ENCODE results near the gene FAM240B. TPM values are rescaled to one million over a fixed set of nuclear protein-coding genes. Genes with fewer than 3 reads are reported as not detected.

The FAM240B gene
- total and polyA plus RNA-seq, 2 of the 8 experiments (the other 6 are each of a cell fraction or from before 2014, with no cell fraction given): not detected

DNA sequence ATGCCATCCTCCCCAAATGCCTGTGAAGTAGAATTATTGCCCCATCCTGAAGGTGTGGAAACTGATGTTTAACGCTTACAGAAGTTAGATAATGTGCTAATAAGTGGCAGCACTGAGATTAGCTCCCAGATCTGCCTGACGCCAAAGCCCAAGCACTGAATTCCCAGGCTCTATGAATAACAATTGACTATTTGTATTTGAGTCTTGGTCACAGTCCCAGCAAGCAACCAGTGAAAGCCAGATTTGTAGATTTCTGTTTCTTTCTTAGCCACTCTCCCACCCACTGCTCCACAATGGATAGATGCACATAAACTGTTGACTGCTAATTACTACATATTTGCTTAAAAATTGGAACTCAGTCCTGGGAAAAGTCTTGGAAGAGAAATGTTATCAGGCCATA lies 34.4 kb downstream of the FAM240B start (continued):
- TF ChIP-seq, protein P1, sequence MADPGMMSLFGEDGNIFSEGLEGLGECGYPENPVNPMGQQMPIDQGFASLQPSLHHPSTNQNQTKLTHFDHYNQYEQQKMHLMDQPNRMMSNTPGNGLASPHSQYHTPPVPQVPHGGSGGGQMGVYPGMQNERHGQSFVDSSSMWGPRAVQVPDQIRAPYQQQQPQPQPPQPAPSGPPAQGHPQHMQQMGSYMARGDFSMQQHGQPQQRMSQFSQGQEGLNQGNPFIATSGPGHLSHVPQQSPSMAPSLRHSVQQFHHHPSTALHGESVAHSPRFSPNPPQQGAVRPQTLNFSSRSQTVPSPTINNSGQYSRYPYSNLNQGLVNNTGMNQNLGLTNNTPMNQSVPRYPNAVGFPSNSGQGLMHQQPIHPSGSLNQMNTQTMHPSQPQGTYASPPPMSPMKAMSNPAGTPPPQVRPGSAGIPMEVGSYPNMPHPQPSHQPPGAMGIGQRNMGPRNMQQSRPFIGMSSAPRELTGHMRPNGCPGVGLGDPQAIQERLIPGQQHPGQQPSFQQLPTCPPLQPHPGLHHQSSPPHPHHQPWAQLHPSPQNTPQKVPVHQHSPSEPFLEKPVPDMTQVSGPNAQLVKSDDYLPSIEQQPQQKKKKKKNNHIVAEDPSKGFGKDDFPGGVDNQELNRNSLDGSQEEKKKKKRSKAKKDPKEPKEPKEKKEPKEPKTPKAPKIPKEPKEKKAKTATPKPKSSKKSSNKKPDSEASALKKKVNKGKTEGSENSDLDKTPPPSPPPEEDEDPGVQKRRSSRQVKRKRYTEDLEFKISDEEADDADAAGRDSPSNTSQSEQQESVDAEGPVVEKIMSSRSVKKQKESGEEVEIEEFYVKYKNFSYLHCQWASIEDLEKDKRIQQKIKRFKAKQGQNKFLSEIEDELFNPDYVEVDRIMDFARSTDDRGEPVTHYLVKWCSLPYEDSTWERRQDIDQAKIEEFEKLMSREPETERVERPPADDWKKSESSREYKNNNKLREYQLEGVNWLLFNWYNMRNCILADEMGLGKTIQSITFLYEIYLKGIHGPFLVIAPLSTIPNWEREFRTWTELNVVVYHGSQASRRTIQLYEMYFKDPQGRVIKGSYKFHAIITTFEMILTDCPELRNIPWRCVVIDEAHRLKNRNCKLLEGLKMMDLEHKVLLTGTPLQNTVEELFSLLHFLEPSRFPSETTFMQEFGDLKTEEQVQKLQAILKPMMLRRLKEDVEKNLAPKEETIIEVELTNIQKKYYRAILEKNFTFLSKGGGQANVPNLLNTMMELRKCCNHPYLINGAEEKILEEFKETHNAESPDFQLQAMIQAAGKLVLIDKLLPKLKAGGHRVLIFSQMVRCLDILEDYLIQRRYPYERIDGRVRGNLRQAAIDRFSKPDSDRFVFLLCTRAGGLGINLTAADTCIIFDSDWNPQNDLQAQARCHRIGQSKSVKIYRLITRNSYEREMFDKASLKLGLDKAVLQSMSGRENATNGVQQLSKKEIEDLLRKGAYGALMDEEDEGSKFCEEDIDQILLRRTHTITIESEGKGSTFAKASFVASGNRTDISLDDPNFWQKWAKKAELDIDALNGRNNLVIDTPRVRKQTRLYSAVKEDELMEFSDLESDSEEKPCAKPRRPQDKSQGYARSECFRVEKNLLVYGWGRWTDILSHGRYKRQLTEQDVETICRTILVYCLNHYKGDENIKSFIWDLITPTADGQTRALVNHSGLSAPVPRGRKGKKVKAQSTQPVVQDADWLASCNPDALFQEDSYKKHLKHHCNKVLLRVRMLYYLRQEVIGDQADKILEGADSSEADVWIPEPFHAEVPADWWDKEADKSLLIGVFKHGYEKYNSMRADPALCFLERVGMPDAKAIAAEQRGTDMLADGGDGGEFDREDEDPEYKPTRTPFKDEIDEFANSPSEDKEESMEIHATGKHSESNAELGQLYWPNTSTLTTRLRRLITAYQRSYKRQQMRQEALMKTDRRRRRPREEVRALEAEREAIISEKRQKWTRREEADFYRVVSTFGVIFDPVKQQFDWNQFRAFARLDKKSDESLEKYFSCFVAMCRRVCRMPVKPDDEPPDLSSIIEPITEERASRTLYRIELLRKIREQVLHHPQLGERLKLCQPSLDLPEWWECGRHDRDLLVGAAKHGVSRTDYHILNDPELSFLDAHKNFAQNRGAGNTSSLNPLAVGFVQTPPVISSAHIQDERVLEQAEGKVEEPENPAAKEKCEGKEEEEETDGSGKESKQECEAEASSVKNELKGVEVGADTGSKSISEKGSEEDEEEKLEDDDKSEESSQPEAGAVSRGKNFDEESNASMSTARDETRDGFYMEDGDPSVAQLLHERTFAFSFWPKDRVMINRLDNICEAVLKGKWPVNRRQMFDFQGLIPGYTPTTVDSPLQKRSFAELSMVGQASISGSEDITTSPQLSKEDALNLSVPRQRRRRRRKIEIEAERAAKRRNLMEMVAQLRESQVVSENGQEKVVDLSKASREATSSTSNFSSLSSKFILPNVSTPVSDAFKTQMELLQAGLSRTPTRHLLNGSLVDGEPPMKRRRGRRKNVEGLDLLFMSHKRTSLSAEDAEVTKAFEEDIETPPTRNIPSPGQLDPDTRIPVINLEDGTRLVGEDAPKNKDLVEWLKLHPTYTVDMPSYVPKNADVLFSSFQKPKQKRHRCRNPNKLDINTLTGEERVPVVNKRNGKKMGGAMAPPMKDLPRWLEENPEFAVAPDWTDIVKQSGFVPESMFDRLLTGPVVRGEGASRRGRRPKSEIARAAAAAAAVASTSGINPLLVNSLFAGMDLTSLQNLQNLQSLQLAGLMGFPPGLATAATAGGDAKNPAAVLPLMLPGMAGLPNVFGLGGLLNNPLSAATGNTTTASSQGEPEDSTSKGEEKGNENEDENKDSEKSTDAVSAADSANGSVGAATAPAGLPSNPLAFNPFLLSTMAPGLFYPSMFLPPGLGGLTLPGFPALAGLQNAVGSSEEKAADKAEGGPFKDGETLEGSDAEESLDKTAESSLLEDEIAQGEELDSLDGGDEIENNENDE (IDR thresholded peaks at IDR 0.05; ENCODE audit: insufficient replicate concordance, low read length): no peak
- TF ChIP-seq HDAC6 (IDR thresholded peaks at IDR 0.05; ENCODE audit: low read depth, low read length) (no peak), POU5F1 (IDR thresholded peaks at IDR 0.05; ENCODE audit: low read depth, low read length) (0 out of 2 replicates have a peak, but pooled peaks have one; percentile 40)

All from H1 (cell line).